ENCODE measurements around the gene NR2F1.

The NR2F1 gene

DNA sequence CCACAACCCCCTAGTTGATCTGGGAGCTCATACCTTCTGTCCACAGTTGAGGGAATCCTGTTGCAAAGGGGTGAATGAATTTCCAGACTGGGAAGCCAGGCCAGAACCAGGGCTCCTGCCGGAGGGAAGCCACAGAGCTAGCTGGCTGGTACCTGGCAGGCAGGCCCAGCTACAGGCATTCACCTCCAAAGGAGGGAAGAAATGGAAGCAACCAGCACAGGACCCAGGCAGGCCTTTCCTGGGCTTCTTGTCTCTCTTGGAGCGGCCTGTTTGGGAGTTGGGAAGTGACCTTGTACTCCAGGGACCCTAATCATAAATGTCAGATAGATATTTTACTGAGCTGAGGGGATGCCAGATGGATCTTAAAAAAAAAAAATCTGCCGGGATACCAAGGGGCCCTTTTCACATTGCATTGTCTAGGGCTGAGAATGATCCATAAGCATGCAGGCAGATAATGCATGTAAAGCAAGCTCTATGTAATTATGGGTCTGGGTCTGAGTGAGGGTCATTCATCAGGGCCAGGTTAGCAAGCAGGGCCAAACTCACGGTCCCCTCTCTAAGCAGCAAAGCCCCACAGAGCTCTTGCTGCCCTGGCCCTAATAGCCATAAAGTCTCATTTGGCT lies 8.4 kb downstream of the NR2F1 start:
- DNase-seq (ENCODE audit: low spot score), result no peak

DNA sequence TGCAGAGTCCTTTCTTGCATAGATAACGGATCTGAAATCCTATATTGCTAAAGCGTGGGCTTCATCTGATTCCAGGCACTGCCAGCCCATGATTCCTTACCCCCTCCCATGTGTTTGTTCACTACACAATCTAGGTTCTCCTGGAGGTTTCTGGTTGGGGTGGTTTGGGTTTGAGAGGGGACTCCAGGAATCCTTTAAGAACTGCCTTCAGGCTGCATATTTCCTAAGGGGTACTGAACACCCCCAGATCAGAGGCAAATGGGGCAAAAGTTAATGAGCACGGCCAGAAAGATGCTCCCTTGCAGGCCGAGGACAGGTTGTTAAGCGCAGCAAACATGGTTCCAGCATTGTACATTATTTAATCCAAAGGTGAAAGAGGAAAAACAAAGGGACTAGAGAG lies 9.9 kb downstream of the NR2F1 start:
- DNase-seq (ENCODE audit: low spot score), result no peak

DNA sequence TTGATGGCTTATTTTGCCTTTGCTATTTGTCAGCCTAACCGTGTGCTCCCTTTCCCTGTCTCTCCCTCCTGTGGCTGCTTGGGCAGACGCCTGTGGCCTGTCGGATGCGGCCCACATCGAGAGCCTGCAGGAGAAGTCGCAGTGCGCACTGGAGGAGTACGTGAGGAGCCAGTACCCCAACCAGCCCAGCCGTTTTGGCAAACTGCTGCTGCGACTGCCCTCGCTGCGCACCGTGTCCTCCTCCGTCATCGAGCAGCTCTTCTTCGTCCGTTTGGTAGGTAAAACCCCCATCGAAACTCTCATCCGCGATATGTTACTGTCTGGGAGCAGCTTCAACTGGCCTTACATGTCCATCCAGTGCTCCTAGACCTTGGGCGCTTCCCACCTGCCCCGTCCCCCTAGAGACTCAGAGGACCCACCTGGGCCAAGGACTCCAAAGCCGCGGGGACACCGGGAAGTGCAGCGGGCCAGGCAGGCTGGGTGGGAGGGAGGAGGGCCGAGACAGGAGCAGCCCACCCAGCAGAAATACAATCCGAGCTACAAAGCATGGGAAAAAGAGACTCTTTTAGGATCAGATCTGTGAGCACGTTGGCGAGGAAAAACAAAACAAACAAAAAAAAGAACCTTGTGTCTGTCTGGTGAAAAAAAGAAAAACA lies 10.6 kb downstream of the NR2F1 start:
- DNase-seq (ENCODE audit: low spot score), result no peak

DNA sequence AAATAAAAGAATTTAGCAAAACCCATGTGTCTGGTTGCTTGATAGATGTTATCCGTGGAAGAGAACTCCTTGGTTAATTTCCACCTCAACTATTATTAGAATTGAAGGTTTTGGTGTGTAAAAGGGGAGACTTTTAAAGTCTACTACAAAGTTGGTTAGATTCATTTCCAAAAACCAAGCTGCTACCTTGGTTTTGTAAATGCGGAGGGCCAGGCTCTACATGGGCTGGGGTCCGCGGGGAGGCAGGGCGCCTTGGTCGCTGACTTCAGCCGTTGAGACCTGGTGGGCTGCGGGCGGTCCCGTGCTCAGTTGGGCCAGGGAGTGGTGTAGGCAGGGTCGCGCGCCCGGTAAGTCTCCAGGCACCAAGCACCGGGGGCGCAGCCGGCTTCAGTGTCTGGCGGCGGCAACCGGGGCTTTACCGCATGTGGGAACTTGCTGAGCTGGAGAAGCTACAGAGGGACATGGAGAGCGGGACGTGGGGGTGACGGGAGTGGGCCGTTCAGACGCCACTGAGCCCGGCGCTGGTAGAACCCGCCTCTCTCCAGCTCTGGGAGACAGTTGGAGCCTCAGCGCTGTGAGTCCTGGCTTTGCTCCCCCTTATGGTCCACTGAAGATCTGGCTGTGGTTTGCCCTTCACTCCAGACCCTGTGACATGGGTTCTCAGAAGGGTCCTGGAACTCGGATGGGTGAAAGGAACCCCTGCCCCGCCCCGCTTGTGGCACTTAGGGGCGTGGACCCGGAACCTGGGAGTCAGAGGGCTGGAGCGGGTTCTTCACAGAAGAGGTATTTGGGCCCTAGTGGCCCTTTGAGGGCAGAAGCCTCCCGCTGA lies 11.8 kb downstream of the NR2F1 start:
- DNase-seq (ENCODE audit: low spot score), result no peak

DNA sequence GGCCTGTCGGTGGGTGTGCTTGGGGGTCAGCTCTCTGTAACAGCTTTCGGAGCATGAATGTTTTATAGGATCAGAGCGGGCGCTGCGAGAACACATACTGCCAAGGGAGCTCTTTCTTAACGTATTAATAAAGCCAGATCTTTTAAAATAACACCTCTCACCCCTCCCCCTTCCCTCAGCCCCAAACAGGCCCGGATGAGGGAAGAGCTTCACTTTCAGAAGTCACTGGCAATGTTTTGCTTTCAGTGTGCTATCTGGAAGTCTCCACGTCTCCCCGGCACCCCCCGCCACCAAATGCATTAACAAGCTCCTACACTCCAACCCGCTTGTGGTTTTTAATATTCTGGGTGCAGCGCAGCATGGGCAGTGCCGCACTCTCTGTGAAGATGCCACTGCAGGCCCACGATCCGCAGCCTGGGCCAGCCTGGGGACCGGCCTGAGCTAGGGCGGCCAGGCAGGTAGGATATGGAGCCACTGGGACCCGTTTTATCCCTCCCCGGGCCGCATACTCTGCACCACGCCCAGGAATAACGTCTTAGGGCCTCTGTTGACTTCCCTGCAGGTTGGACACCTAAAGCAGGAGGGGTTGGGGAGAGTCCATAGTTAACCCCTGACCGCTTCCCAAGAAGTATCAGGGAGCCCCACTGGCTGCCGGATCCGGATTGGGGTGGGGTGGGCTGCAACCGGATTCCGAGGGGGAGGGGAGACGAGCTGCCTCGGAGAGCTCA lies 12.6 kb downstream of the NR2F1 start:
- DNase-seq (ENCODE audit: low spot score), result no peak

DNA sequence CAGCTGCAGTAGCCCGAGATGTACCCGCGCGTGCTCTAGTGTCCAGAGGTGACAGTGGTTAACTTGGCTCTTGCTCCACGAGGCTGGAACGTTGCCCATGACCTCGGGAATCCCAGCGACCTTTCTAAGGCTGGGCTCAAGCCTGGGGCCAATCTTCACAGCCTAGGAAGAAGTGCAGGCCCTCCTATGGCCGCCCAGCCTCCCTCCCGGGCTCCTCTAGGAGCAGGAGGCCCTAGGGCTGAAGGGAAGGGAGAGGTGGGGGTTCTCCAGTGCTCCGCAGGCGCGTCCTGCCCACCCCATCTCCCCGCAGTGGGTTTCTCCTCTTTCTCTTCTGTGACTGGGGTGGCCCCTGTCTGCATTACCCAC lies 13.3 kb downstream of the NR2F1 start:
- DNase-seq (ENCODE audit: low spot score), result no peak

DNA sequence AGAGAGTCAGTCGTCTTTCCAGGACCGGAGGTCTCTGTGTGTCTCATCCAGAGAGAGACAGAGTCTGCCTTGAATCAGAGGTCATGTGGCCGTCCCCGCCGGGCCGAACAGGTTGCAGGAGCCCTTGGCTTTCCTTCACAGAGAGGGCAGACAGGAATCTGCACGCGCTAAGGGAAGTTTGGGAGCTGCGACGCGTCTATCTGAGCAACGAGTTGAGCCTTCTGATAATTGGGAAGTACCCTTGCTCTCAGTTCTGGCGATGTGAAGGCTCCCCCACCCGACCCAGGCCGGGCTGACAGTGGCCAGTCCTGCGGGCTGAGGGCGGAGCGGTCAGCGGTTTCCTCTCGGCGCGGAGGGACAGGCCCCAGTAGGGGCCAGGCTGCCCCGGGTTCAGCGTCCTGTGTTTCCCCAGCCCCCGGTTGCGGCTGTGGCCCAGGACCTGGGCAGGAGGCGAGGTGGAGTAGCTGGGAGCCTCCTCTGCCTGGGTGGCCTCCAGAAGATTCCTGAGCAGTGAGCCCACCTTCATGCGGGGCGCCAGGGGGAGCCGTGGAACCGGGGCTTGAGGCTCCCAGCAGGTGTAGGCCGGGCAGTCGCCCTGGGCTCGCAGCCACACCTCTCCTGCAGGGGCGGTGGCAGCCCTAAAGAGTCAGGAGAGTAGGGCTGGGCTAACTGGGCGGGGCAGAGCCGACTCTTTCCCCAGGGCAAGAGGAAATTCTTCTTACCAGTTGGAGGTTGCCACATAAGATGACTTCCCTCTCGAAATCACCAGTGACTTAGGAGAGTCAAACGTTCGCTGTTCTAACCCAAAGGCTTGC lies 13.9 kb downstream of the NR2F1 start:
- DNase-seq (ENCODE audit: low spot score), result no peak

DNA sequence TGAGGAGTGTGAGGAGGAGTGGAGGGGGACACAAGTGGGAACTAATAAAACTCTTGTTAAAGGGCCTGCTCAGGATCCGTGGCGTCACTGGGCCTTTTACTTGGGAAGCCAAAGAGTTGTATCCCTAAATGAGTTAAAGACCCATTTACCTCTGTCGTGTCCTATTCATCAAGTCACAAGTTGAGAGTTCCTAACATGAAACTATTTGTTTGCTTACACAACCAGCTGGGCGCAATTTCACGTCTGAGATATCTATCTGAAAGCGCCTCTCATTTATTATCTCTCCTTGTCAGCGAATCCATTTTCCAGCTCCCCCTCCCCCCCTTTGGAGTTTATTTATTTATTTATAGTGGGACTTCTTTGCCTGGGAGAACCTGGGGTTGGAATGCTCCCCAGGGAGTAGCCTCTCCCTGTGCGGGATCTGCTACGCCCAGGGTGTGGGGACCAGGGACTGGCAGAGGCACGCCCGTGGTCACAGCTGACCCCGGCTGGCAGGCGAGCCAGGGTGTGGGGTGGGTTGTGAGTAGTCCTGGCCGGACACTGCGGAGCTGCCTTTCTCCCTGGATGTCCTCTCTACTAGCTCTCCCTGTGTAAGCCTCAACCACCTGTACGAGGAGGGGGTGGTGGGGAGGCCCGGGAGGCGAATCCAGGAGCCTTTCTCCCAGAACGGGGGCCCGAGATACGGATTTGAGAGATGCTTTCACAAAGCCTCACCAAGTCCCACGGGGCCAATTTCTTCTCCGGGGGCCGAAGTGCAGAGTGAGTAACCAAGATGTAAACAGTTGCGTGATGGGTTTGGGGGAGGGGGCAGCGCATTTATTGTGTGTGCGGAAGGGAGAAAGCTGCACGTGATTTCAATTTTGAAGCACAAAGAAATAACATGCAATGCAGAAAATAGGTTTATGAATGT lies 15.3 kb downstream of the NR2F1 start:
- DNase-seq (ENCODE audit: low spot score), result no peak

DNA sequence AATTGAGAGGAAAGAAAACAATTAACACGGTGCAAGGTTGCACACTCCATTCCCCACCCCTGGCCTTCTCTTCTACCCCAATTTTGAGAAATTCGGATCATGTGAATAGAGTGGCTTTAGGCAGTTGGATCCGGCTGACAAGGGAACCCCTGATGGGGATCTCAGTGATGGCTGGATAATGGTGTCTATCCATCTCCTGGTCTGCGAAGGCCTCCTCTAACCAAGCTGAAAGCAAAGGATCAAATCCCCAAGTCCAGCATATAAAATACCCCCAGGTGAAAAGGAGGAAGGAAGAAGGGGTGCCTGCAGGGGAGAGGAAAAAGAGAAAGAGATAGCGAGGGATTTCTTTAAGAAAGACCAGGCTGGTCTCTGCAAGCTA lies 16.0 kb downstream of the NR2F1 start:
- DNase-seq (ENCODE audit: low spot score), result no peak

DNA sequence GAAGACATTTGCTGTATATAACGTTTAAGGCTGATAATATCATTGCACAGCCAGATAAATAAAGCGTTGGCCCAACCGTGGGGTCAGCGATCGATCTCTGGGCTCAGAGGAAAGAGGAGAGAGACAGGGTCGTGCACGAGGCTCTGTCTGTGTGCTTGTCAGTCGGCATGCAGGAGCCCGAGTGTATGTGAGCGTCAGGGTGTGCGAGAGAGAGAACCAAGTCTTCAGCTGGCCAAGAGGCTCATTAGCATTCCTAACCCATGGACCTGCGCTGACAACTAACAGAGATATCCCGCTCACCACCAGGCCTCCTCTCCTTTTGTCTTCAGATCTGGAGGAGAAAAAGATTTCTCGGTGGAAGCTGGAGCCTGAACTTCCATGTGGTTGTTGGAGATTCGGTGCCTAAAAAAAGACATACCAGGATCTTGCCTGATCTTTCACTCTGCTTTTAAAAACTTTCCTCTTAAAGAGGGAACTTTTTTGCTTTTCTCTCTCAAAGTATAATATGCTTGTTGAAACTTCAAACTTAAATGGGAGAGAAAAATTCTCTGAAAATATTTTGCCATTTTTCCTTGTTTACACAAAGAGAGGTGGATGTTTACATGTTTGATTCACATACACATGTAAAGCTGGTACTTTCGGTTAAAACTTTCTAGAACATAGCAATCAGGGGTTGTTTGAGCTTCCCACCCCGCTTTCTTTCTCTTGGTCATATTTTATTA lies 16.5 kb downstream of the NR2F1 start:
- DNase-seq (ENCODE audit: low spot score), result no peak

DNA sequence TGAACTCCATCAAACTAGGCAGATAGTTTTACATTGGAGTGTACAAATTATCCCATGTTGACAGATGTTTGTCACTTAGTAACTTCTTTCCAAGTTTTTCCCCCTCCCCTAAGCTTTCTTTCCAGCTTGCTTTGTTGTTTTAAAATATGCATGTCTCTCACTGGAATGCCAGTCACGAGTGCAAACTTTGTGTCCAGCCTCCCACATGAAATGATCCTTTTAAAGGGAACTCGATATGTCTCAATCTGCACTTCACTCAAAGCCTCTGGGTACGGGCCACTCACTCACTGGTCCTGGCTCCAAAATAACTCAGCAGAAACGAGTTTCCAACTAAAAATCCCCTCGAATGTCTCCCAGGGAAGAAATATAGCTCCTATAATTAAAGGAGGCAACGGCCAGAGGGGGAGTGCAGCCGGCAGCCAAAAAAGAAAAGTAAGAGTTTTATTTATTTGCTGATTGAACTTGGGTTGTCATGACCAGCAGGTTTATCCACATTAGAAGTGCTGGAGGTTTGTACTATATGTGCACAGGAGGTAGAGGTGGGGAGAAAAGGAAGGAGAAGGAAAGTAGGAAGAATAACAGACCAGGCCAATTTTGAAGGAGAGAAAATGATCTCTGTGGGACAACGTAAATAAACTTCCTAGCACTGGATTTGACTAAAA lies 17.5 kb downstream of the NR2F1 start:
- DNase-seq (ENCODE audit: low spot score), result no peak

DNA sequence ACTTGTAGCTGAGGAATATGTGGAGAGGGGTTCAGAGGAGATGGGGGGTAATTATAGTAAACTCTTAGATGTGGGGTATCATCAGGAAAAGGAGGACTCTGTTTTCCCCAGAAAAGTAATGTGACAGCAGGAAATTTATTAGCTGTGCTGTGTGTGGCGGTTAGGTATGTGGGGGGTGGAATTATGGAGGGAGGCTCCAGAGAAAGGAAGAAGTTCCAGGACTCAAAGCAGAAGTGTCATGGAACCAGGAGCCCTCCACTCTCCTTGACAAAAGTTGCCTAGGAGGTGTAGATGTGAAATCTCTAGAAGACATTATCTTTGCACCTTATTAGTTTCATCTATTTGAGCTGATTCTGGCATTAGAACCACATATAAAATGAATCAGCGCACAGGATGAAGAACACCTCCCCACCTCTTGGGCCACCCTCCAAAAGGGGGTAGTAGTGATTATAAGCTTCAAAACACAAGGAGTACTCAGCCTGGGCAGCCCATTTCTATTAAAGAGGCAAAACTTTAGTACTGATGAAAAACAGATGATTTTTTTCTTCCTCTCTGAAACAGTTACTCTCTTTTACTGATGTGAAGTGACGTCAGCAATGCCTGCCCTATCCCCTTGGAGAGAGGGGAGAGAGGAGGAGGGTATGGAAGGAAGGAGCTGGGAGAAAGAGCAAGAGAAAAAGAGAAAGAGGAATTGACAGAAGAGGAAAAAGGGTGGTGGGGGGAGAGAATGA lies 18.2 kb downstream of the NR2F1 start:
- no peak for DNase-seq (ENCODE audit: low spot score)

DNA sequence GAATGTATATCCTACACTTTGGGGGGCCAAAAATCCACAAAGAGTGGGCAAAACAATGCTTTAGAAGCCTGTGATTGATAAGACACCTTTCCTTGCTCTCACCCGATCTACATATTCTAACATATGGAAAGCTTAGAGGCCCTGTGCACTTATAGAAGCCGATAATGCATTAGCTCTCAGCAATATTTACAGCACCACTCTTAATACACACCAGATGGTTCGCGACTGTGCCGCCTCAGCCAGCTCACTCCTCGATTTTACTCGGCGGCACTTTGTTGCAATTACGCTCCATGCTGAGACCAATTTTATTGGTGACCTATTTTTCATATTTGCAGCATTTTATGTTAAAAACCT lies 18.8 kb downstream of the NR2F1 start:
- DNase-seq (ENCODE audit: low spot score), result no peak

DNA sequence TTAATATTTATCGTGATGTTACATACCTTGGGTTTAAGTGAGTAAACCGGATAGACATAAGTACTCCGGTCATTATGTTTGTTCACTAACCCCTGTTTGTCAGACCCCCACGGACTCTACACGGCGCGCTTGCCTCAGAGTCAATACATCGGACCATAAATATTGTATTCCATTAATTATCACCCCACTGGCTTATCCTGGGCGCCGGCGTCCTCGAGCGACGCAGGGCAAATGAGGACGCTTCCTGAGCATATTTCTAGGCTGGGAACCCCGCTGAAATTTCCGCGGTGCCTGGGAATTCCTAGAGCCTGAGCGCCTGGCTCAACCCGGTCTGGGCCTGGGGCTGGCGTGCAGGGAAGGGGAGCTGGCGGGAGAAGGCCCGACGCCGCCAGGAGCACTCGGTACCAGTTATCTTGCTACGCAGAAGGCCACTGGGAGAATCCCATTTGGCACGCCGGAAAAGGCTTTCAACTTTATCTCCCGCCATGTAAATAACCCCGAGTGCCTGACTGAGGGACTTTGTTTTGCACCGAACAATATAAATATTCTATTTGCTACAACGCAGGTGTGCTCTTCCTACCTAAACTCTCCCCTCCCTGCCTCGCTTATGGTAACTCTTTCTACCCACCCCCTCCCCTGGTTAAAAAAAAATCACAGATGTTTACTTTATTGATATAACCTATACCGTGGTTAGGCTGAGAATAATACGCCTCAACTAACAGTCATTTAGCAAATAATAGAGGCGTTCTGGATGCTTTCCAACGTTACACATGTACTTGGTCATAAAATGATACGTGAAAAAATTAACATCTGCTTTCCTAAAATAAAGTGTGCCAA lies 19.4 kb downstream of the NR2F1 start:
- DNase-seq (ENCODE audit: low spot score), result no peak

DNA sequence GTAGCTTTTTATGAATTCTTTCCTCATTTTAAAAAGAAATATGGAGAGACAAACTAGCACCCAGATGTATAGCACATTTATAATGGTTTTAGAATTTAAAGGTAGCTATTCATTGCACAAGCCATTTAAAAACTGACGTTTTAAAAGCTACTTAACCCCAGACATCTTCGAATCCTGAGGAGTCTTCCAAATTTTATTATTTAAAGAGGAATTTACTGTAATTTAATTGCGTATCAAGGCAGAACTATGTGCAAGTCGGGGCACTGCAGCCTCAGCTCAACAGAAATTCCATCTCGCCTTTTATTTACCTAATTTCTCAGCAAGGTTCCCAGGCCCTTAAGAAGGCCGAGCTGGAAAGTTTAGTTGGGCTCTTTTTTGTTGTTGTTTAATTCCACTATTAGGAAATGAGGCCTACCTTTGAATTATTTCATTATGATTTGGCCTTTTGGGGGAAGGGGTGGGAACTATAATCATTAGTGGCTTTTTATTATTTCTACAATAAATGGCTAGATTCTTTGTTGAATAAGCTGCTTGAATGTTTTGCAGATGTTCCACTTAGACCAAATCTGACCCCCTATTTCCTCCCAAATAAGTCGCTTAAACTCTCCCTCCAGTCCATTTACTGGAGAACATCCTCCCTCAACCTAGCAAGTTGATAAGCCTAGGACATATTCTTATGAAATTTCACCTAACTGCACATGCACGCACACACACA lies 20.2 kb downstream of the NR2F1 start:
- no peak for DNase-seq (ENCODE audit: low spot score)

DNA sequence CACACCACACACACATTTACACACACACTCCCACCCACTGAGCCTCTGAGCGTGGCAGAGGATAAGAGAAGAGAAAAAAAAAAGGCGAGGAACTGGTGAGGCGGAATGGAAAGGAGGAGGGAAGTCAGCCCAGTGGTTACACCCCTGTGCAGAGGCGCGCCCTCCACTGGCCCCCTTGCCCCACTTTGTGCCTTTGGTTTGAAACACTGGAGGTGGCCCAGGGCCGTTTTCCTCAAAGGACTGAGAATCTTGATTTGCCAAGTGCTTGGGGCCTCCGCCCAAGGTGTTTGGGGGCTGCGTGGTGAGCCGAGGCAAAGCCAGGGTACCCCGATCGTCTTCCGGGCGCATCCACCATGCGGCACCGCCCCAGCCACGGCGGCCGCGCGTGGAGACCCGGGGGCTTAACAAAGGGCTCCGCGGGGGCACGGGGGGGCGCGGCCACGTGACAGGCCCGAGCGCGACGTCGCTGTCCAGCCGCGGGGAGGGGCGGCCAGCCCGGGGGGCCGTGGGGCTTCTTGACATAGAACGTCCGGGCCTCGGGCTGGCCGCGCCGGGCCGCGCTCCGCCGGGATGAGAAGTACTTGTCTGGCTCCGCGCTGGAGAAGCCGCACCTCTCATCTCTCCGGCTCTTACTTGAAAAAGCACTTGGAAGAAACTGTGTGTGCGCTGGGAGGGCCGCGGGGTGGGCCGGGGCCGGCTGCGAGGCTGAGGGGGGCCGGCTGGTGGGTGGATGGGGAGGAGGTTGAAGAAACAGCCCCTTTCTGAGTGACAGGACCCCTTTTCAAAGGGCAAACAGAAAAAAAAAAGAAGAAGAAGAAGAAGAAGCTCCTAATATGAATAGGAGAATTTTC lies 21.0 kb downstream of the NR2F1 start:
- DNase-seq (ENCODE audit: low spot score), result no peak
